ENCODE results near the gene ANAPC15. TPM values are rescaled to one million over a fixed set of nuclear protein-coding genes. Genes with fewer than 3 reads are reported as not detected.

The ANAPC15 gene
- total and polyA plus RNA-seq, 2 of the 13 experiments (the other 11 are each of a cell fraction or from before 2014, with no cell fraction given), result 18.8 to 25.7 TPM

GRCh38 chr11:72080326-72081183 lies 31.9 kb downstream of the ANAPC15 start, which contains the start of the genes LRRC51 and NUMA1 (continued):
- no peak for TF ChIP-seq ZFP1 (CRISPR knock-in tag; IDR thresholded peaks at IDR 0.05)
- no peak for TF ChIP-seq ZNF253 (CRISPR knock-in tag; IDR thresholded peaks at IDR 0.05; ENCODE audit: borderline replicate concordance)
- TF ChIP-seq ZNF816 (CRISPR knock-in tag; IDR thresholded peaks at IDR 0.05; ENCODE audit: borderline replicate concordance), result no peak
- TF ChIP-seq XRCC5 (optimal IDR thresholded peaks at IDR 0.05; ENCODE audit: low read length), result peak; percentile 72
- no peak for TF ChIP-seq REST (IDR thresholded peaks at IDR 0.05; ENCODE audit: borderline replicate concordance in 1 of 2, low read depth in 1 of 2, low read length in 2 of 2)
- no peak; the same call in 1 of the 2 replicates for TF ChIP-seq ATF7-NPFF (CRISPR knock-in tag; IDR thresholded peaks at IDR 0.05; ENCODE audit: low read depth)
- peak; percentile 24; the same call in 1 of the 2 replicates for TF ChIP-seq ZNF232 (CRISPR knock-in tag; IDR thresholded peaks at IDR 0.05; ENCODE audit: borderline replicate concordance)
- TF ChIP-seq ZNF879 (CRISPR knock-in tag; IDR thresholded peaks at IDR 0.05), result no peak
- TF ChIP-seq ZBTB21 (CRISPR knock-in tag; IDR thresholded peaks at IDR 0.05), result peak; percentile 94
- no peak for TF ChIP-seq SP1 (IDR thresholded peaks at IDR 0.05)
- TF ChIP-seq SP1 (CRISPR knock-in tag; IDR thresholded peaks at IDR 0.05), result peak; percentile 72
- TF ChIP-seq RBM22 (optimal IDR thresholded peaks at IDR 0.05; ENCODE audit: low read length), result peak; percentile 100
- no peak for TF ChIP-seq TSC22D2 (CRISPR knock-in tag; IDR thresholded peaks at IDR 0.05; ENCODE audit: borderline replicate concordance)
- TF ChIP-seq ZNF644 (CRISPR knock-in tag; IDR thresholded peaks at IDR 0.05; ENCODE audit: low read depth), result no peak
- no peak for TF ChIP-seq RNF219 (CRISPR knock-in tag; IDR thresholded peaks at IDR 0.05)
- no peak for TF ChIP-seq USF2 (IDR thresholded peaks at IDR 0.05; ENCODE audit: low read depth, low read length)
- no peak for TF ChIP-seq USF2 (CRISPR knock-in tag; IDR thresholded peaks at IDR 0.05; ENCODE audit: borderline replicate concordance)
- no peak for TF ChIP-seq ZBTB37 (CRISPR knock-in tag; IDR thresholded peaks at IDR 0.05)
- TF ChIP-seq ZGPAT (CRISPR knock-in tag; IDR thresholded peaks at IDR 0.05), result peak; percentile 59; the same call in 1 of the 2 replicates
